Gastrocnemius medialis (tissue), 4 donors: ENCODE results near the gene TTC28.

Source experiments
- CTCF ChIP-seq, 5 experiments: fragments of 450-650 bp in 3 of 5; fragments of 200-600 bp in 2 of 5; sonication (generic) in 2 of 5; IDR thresholded peaks in 4 of 5; conservative IDR thresholded peaks in 1 of 5; 1 replicate in 4 of 5; 2 replicates in 1 of 5; pipeline ENCODE4 v1.5.1; 2016 to 2019; ENCODE audit warnings: antibody characterized with exemption in 5 of 5, mild to moderate bottlenecking in 3 of 5, moderate library complexity in 3 of 5
- POLR2A ChIP-seq, 2 donors: fragments of 450-650 bp; IDR thresholded peaks; one replicate each; pipeline ENCODE4 v1.6.1; 2017; ENCODE audit warnings: antibody characterized with exemption in 2 of 2, mild to moderate bottlenecking in 2 of 2, moderate library complexity in 2 of 2

GRCh38 chr22:28630177-28630574 lies 49.5 kb downstream of the TTC28 start:
- no peak for TF ChIP-seq CTCF (IDR thresholded peaks at IDR 0.05 in 4 of 5, conservative IDR thresholded peaks at IDR 0.05 in 1 of 5)
- TF ChIP-seq POLR2A (IDR thresholded peaks at IDR 0.05), result no peak
